Right lobe of liver (tissue), 6 donors: ENCODE data around the gene GRK7. TPM values are rescaled to one million over a fixed set of nuclear protein-coding genes. Genes with fewer than 3 reads are reported as not detected.

ENCODE experiments used
- ATAC-seq, 4 donors: fragments of 200-7000 bp; cut with Tn5 transposase; one replicate each; pipeline ENCODE4 v1.9.1; 2020; ENCODE audit warnings: mild to moderate bottlenecking in 4 of 4, moderate library complexity in 4 of 4
- DNase-seq, 3 donors: peaks; one replicate each; pipeline ENCODE4 v3.0.0-alpha.2; 2020
- H3K27ac ChIP-seq, 3 donors: fragments of 200-600 bp; one replicate each; pipeline ENCODE4 v1.8.0; 2022
- H3K27me3 ChIP-seq, 2 donors: fragments of 200-600 bp; one replicate each; pipeline ENCODE4 v1.8.0; 2022
- H3K36me3 ChIP-seq, 4 donors: fragments of 200-600 bp; sonication (generic) in 1 of 4; one replicate each; pipeline versions ENCODE4 v1.5.1 to v1.8.0; 2017 to 2022; ENCODE audit warnings: control low read depth in 1 of 4
- H3K4me1 ChIP-seq, 4 donors: fragments of 200-600 bp; sonication (generic) in 1 of 4; one replicate each; pipeline versions ENCODE4 v1.5.1 to v1.8.0; 2017 to 2022; ENCODE audit warnings: control low read depth in 1 of 4
- H3K4me3 ChIP-seq, 3 donors: fragments of 200-600 bp; one replicate each; pipeline ENCODE4 v1.8.0; 2022
- H3K9me3 ChIP-seq, 4 donors: fragments of 200-600 bp; sonication (generic) in 1 of 4; one replicate each; pipeline versions ENCODE4 v1.5.1 to v1.8.0; 2017 to 2022; ENCODE audit warnings: control low read depth in 1 of 4
- POLR2A ChIP-seq: fragments of 450-650 bp; IDR thresholded peaks from one replicate; pipeline ENCODE4 v1.6.1; 2017; ENCODE audit warnings: antibody characterized with exemption, mild to moderate bottlenecking
- WGBS: methylation state at CpG from one replicate; pipeline ENCODE4 v1.1.6; 2018; ENCODE audit warnings: low coverage, low lambda C conversion rate; ENCODE audit not compliant: insufficient coverage; ENCODE audit errors: missing lambda C conversion rate; 5-methylcytosine and 5-hydroxymethylcytosine counted together
- intact Hi-C, 2 donors: fragments of 100-400 bp; cut with DNase I; formaldehyde crosslinking; loops; one replicate each; pipeline versions ENCODE4 v1.11.2 to v1.14.1; 2022
- long read RNA-seq: library from polyadenylated mRNA; unstranded; transcript quantifications from one replicate; pipeline ENCODE4 v2.0.0, GENCODE V29; 2019
- total RNA-seq, 6 experiments: library from RNA; depleted of rRNA in 2 of 6; stranded (reverse); fragments of >200 nt in 2 of 6; fragmentation: NEBNext Ultra II Directional in 3 of 6; extraction: Animal tissue kit (Norgen Biotek cat#: 25700) in 3 of 6; gene quantifications; one replicate each; pipeline versions ENCODE4 v1.1.0 to v1.2.4, GENCODE V29; 2016 to 2023
- TF ChIP-seq, protein P1 (sequence below), 4 donors: fragments of 200-600 bp in 3 of 4; fragments of 450-650 bp in 1 of 4; IDR thresholded peaks; one replicate each; pipeline versions ENCODE4 v1.5.1 to v1.8.0; 2016 to 2022; ENCODE audit warnings: antibody characterized with exemption in 4 of 4, mild to moderate bottlenecking in 2 of 4
- donor health status: DM: no; HTN: yes; CAD: no.
- donor health status: DM: no; HTN: no; CAD: no.
- donor health status: DM: no; HTN: no; CAD: no.
- donor health status: DM: no; HTN: yes; CAD: no.
- donor health status: DM: no; HTN: yes; CAD: no.

Gene GRK7
- total RNA-seq = under 1 TPM in 1 of 6 experiments, not detected in 5; 0.06 TPM
- long read RNA-seq = 0 reads

DNA sequence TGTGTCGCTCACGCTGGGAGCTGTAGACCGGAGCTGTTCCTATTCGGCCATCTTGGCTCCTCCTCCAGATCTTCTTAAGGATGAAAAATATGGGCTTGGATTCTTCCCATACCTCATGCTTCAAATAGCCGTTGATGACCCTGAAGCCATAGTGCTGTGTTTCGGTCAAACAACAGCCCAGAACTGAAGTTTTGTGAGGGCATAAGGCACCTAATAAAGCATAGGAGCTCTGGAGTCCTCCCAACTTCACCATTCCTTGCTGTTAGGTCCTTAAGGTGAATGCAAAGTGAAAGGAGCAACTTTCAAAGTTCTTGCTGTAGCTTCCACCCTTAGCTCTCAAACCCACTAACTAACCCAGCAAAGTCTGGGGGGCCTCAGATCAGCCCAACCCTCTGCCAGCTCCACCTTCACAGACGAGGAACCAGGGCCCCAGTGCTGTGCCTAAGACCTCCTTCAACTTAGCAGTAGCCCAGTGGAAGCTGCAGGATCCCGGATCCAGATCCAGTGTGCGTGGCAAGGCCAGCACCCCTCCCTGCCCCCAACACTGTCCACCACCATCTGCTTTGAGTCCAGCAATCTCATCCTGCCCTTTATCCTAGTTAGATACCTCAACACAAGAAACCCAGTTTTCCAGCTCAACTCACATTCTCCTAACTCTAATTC is at the start of gene GRK7:
GRK7 (plus strand) TSS at position 321 of the 663 bp plus-strand sequence. CDS start 14,877 bp downstream, outside the sequence.
- no peak for ATAC-seq
- no peak for DNase-seq
- 89% methylated on average over 2 of the region's 9 CpGs for WGBS

DNA sequence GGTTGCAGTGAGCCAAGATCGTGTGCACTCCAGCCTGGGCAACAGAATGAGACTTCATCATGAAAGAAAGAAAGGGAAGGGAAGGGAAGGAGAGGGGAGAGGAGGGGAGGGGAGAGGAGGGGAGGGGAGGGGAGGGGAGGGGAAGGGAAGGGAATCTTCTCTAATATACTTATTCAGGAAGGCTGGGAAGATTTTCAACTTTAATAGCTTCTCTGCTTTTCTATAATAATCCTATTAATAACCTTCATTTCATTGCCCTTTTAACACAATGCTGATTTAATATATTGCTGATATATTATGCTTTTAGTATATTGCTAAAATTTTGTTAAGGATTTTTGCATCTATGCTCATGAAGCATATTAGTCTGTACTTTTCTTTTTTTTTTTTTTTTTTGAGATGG is 48.5 kb upstream of the GRK7 start:
- H3K9me3 ChIP-seq = no peaks in the 10 kb centered on the region
- intact Hi-C loops = no loop called here
- H3K4me1 ChIP-seq = no peaks in the 10 kb centered on the region
- H3K4me3 ChIP-seq = no peak overlapping the region
- H3K27ac ChIP-seq = no peak overlapping the region
- no peaks in the 10 kb centered on the region for H3K36me3 ChIP-seq
- DNase-seq (no peak), ATAC-seq (no peak)
- TF ChIP-seq, protein P1, sequence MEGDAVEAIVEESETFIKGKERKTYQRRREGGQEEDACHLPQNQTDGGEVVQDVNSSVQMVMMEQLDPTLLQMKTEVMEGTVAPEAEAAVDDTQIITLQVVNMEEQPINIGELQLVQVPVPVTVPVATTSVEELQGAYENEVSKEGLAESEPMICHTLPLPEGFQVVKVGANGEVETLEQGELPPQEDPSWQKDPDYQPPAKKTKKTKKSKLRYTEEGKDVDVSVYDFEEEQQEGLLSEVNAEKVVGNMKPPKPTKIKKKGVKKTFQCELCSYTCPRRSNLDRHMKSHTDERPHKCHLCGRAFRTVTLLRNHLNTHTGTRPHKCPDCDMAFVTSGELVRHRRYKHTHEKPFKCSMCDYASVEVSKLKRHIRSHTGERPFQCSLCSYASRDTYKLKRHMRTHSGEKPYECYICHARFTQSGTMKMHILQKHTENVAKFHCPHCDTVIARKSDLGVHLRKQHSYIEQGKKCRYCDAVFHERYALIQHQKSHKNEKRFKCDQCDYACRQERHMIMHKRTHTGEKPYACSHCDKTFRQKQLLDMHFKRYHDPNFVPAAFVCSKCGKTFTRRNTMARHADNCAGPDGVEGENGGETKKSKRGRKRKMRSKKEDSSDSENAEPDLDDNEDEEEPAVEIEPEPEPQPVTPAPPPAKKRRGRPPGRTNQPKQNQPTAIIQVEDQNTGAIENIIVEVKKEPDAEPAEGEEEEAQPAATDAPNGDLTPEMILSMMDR (IDR thresholded peaks at IDR 0.05) = no peak
- TF ChIP-seq POLR2A = no peak
- H3K27me3 ChIP-seq = no peaks in the 10 kb centered on the region
- WGBS = 100% methylated on average over 1 of the region's 1 CpG

More for the DNA sequence above, at the start of gene GRK7:
- no peaks in the 10 kb centered on the region for H3K4me1 ChIP-seq
- H3K36me3 ChIP-seq = no peaks in the 10 kb centered on the region
- no peak within 1 kb of the TSS for H3K27ac ChIP-seq
- H3K4me3 ChIP-seq = no peak within 1 kb of the TSS
- no peaks in the 10 kb centered on the region for H3K9me3 ChIP-seq
- no peaks in the 10 kb centered on the region for H3K27me3 ChIP-seq
- TF ChIP-seq POLR2A = no peak
- TF ChIP-seq, protein P1 (IDR thresholded peaks at IDR 0.05) = no peak
- intact Hi-C loops = no loop called here

GRCh38 chr3:141722081-141722480 is 41.1 kb upstream of the GRK7 start:
- 68% methylated on average over 2 of the region's 2 CpGs for WGBS
- H3K4me3 ChIP-seq = no peak overlapping the region
- no peak for TF ChIP-seq POLR2A
- TF ChIP-seq, protein P1 (IDR thresholded peaks at IDR 0.05) = no peak
- intact Hi-C loops = no loop called here
- H3K27me3 ChIP-seq = no peaks in the 10 kb centered on the region
- no peak overlapping the region for H3K27ac ChIP-seq
- H3K36me3 ChIP-seq = no peaks in the 10 kb centered on the region
- no peaks in the 10 kb centered on the region for H3K4me1 ChIP-seq
- ATAC-seq = no peak
- H3K9me3 ChIP-seq = no peaks in the 10 kb centered on the region
- DNase-seq = no peak

- 62% methylated on average over 2 of the region's 2 CpGs for WGBS
- DNase-seq (no peak), ATAC-seq (no peak)
- Histone ChIP-seq H3K4me1 (no peaks in the 10 kb centered on the region), H3K9me3 (no peaks in the 10 kb centered on the region), H3K27me3 (no peaks in the 10 kb centered on the region), H3K36me3 (no peaks in the 10 kb centered on the region), H3K4me3 (no peak overlapping the region), H3K27ac (no peak overlapping the region)
- intact Hi-C loops = no loop called here
- TF ChIP-seq, protein P1 (IDR thresholded peaks at IDR 0.05) = no peak
- no peak for TF ChIP-seq POLR2A
Observed at GRCh38 chr3:141722648-141723047, 40.6 kb upstream of the GRK7 start.
